ENCODE measurements around the gene COX20.
A peak's percentile ranks its signal among the peaks of the same experiment; 100 is the strongest.

Gene COX20

GRCh38 chr1:244850099-244850852, 14.8 kb downstream of the COX20 start:
- no peak for FAIRE-seq
- DNase-seq (ENCODE audit: insufficient read length, low spot score) = no peak

- FAIRE-seq (no peak), DNase-seq (ENCODE audit: insufficient read length, low spot score) (no peak)
Measured at GRCh38 chr1:244850896-244851295, 15.4 kb downstream of the COX20 start.

GRCh38 chr1:244851546-244852231, 16.2 kb downstream of the COX20 start:
- FAIRE-seq (no peak), DNase-seq (ENCODE audit: insufficient read length, low spot score) (no peak)

- FAIRE-seq (no peak), DNase-seq (ENCODE audit: insufficient read length, low spot score) (no peak)
Measured at GRCh38 chr1:244852694-244853093, 17.2 kb downstream of the COX20 start.

DNA sequence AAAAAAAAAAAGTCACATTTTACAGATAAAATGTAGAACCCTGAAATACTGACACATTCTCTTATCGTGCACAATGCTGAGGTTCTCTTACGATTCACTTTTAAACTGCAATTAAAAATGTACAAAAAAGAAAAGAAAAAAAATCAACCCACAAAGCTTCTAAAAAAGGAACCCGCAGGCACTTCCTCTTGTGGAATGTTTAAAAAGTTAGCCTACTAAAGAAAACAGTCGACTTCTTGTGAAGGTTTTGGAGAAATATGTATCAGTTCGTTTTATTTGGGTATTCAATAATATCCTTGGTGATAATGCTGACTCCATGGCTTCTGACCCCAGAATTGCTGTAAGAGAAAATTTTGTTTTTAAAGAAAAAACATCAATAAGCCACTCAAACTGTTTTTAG, 18.7 kb downstream of the COX20 start:
- no peak for DNase-seq (ENCODE audit: insufficient read length, low spot score)
- FAIRE-seq = no peak

- no peak for DNase-seq (ENCODE audit: insufficient read length, low spot score)
- FAIRE-seq = no peak
Measured at GRCh38 chr1:244854865-244855578, 19.6 kb downstream of the COX20 start.

DNA sequence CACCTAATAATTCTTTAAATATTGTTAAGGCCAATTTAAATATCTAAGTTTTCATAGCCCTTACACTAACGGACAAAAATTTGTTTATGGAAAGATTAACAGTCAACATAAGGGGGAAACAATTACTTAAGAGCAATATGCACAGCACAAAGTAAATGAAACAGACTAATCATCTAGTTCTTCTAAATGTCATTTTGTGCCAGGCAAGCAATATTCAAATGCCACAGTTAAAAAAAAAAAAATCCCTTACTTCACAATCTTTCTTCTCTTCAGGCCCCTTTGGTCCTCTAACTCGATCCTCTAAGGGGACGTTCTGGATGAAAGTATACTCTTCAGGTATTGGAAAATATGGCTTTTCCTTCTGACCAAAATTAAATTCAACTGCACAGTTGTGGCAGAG, 22.3 kb downstream of the COX20 start:
- DNase-seq (ENCODE audit: insufficient read length, low spot score) (no peak), FAIRE-seq (no peak)

GRCh38 chr1:244858357-244858756, 22.9 kb downstream of the COX20 start:
- DNase-seq (ENCODE audit: insufficient read length, low spot score) = no peak
- FAIRE-seq = no peak

DNA sequence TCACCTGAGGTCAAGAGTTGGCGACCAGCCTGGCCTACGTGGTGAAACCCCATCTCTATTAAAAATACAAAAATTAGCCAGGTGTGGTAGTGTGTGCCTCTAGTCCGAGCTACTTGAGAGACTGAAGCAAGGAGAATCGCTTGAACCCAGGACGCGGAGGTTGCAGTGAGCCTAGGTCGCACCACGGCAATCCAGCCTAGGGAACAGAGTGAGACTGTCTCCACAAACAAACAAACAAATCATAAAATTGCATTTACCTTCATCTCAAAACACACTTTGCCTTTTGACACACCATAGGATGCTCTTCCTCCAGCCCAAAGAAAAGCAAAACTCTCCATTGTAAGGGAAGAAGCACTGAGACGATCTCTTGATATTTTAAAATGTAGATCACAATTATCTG, 24.6 kb downstream of the COX20 start:
- no peak for FAIRE-seq
- no peak for DNase-seq (ENCODE audit: insufficient read length, low spot score)

GRCh38 chr1:244860914-244861610, 25.6 kb downstream of the COX20 start:
- FAIRE-seq = no peak

DNA sequence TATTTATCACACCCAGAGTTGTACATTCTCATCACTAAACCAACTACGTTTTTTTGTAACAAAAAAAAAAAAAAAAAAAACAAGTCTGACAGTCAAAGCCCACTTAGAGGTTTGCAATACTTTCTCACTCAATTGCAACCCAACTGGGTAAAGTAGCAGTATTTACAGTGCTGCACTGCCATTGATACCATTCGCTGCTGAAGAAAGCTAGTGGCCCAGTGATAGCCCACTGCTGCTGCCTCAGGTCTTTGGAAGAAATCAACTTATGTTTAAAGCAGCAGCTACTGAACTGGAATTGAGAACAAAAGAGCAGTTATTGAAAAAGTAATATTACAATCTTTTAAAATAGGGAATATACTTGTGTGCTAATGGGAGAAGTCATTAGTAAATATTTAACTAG, 26.2 kb downstream of the COX20 start:
- DNase-seq (ENCODE audit: insufficient read length, low spot score) (no peak), FAIRE-seq (no peak)

More at GRCh38 chr1:244860914-244861610, 25.6 kb downstream of the COX20 start:
- no peak for DNase-seq (ENCODE audit: insufficient read length, low spot score)

DNA sequence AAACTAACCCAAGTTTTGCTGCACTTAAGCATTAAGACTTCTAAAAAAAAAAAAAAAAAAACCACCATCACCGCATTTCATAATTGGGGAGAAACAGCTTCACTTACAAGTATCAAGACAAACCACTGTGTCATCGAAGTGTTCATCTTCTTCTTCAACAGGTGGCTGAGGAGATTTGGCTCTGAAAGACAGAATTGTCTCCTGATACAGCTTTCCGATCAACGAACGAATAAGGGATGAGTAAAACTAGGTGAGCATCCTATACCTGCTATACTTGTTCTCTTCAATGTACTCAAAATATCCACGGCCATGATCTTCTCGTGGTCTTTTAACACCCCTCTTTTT, 26.9 kb downstream of the COX20 start:
- DNase-seq (ENCODE audit: insufficient read length, low spot score) (no peak), FAIRE-seq (no peak)

- DNase-seq (ENCODE audit: insufficient read length, low spot score) (peak; percentile 90), FAIRE-seq (no peak)
Measured at GRCh38 chr1:244862699-244863490, 27.4 kb downstream of the COX20 start.

DNA sequence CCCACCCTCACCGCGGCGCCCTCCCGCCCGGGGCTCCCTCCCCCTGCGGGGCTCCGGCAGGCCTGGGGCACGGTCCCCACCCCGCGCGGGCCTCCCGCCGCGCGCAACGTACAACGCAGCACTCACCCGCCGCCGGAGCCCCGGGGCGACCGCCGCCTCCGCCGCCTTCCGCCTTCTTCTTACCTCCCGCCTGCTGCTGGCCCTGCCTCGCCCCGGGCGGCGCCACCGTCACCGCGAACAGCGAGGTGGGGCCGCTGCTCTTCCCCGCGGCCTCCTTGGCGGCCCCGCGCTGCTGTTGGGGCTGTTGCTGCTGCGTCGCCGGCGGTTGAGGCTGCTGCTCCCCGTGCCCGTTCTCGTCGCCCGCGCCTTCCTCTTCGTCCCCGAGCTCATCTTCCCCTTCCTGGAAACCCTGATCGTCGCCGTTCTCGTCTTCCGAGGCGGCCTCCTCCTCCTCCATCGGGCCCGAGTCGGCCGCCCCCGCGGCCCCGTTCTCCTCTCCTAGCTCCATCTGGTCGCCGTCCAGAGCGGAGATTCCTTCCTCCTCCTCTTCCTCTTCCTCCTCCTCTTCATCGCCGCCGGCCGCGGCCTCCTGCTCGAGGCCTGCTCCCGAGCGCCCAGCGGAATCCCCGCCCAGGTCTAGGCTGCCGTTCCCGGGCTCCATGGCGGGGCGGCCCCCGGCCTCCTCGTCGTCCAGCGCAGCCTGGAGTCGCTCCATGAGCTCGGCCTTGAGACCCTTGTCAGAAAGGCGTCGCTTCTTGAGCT, 28.2 kb downstream of the COX20 start:
- FAIRE-seq (no peak), DNase-seq (ENCODE audit: insufficient read length, low spot score) (no peak)

- FAIRE-seq = peak; percentile 97
- DNase-seq (ENCODE audit: insufficient read length, low spot score) = peak; percentile 89
Measured at GRCh38 chr1:244864253-244865027, 29.0 kb downstream of the COX20 start, which contains the start of gene HNRNPU. Gene HNRNPU, minus strand, starts transcription at chr1:244864543. Its CDS starts 236 bp downstream, at chr1:244864307.

GRCh38 chr1:244865028-244865371, 29.5 kb downstream of the COX20 start:
- FAIRE-seq (no peak), DNase-seq (ENCODE audit: insufficient read length, low spot score) (no peak)

DNA sequence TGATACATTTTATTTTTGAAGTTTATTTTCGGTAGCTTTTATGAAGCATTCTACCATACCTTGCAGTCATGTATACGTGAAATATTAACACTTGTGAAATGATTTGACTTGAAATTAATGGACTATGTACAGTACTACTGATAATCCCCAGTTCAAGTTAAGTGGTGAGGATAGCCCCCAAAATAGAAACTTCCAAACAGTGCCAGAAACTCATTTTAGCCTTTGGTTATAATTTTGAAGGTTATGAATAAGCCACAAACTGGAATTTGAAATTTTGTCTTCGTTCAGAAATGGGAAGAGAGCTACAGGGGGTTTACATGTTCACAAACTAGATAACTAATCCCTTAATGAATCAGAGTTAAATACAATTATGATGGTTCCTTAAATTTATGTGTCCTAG, 30.4 kb downstream of the COX20 start:
- DNase-seq (ENCODE audit: insufficient read length, low spot score) = no peak
- no peak for FAIRE-seq

- FAIRE-seq = no peak
Measured at GRCh38 chr1:244866355-244866754, 30.9 kb downstream of the COX20 start.

More at GRCh38 chr1:244866355-244866754, 30.9 kb downstream of the COX20 start:
- DNase-seq (ENCODE audit: insufficient read length, low spot score) = no peak
